Measurements from ENCODE around the gene DRC3. TPM values are rescaled to one million over a fixed set of nuclear protein-coding genes. Genes with fewer than 3 reads are reported as not detected.
A peak's percentile ranks its signal among the peaks of the same experiment; 100 is the strongest.

The DRC3 gene
- total and polyA plus RNA-seq, 7 experiments from 2014 or later = 0.50 to 2.4 (median 1.00) TPM; not detected in 4

GRCh38 chr17:17975436-17975835 lies 2.8 kb downstream of the DRC3 start:
- Histone ChIP-seq H3K36me3 (ENCODE audit: control insufficient read depth in 2 of 3, insufficient read depth in 3 of 3, low read length in 3 of 3) (no peaks in the 10 kb centered on the region), H3K27ac (ENCODE audit: low read depth, low read length) (no peak overlapping the region), H3K4me1 (ENCODE audit: control insufficient read depth in 2 of 2, insufficient read depth in 2 of 2, low read length in 2 of 2) (peaks cover 14 to 17% of the 10 kb centered on the region in 2 donors), H3K27me3 (ENCODE audit: control insufficient read depth in 2 of 2, insufficient read depth in 2 of 2, low read length in 2 of 2) (no peaks in the 10 kb centered on the region), H3K4me3 (ENCODE audit: low read length) (no peak overlapping the region), H3K9me3 (ENCODE audit: control insufficient read depth in 2 of 3, low read length in 3 of 3) (no peaks in the 10 kb centered on the region)
- Mint-ChIP-seq H3K9me3 (no peaks in the 10 kb centered on the region), H3K27me3 (no peaks in the 10 kb centered on the region), H3K4me3 (no peak overlapping the region), H3K36me3 (no peaks in the 10 kb centered on the region), H3K4me1 (peaks cover 18 to 29% (median 23%) of the 10 kb centered on the region in 7 donors), H3K27ac (peak overlapping the region in 2 of 9 donors; percentile 5 to 64)
- ATAC-seq (no peak), DNase-seq (no peak)
- ChIA-PET CTCF (no interaction called here), POLR2A (no interaction called here)
- intact Hi-C loops (cut with micrococcal nuclease) = loop anchor here in 1 of 2 donors (10.0 kb wide), 1 partner anchor 671 kb away; the partner anchor contains the start of gene NT5M

DNA sequence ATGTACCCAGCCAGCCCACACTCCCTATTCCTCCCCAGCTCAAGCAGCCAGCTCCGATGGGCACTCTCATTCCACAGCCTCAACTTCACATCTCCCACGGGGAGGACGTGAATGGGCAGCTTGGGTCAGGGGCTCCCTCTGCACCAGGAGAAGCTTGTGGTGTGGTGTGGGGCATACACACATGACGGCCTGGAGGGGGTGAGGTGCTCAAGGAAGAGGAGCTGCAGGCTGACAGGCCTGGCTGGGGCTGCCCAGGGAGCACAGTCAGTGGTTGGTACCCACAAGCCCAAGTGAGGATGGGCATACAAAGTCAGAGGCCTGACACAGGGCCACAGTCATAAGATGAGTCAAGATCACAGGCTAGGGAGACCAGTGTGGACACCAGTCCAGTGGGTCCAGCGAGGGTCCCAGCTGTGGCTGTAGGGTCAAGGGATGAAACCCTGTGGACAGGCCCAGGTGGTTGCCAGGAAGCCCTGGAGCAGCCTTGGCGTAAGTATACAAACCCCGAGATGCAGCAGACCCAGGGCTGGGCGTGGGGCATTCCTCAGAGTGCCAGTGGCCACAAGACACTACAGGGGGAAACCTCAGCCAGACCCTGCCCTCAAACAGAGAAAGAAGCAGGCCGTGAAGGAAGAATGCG lies 4.4 kb downstream of the DRC3 start:
- DNase-seq (no peak), ATAC-seq (no peak)
- Histone ChIP-seq H3K27me3 (ENCODE audit: control insufficient read depth in 2 of 2, insufficient read depth in 2 of 2, low read length in 2 of 2) (no peaks in the 10 kb centered on the region), H3K9me3 (ENCODE audit: control insufficient read depth in 2 of 3, low read length in 3 of 3) (no peaks in the 10 kb centered on the region), H3K4me3 (ENCODE audit: low read length) (no peak overlapping the region), H3K4me1 (ENCODE audit: control insufficient read depth in 2 of 2, insufficient read depth in 2 of 2, low read length in 2 of 2) (peaks cover 5 to 6% of the 10 kb centered on the region in 2 donors), H3K36me3 (ENCODE audit: control insufficient read depth in 2 of 3, insufficient read depth in 3 of 3, low read length in 3 of 3) (no peaks in the 10 kb centered on the region), H3K27ac (ENCODE audit: low read depth, low read length) (no peak overlapping the region)
- H3K27ac Mint-ChIP-seq = peak overlapping the region in 1 of 9 donors; percentile 20
- ChIA-PET CTCF (no interaction called here), POLR2A (no interaction called here)
- no peaks in the 10 kb centered on the region for H3K27me3 Mint-ChIP-seq
- no peak overlapping the region for H3K4me3 Mint-ChIP-seq
- no peaks in the 10 kb centered on the region for H3K9me3 Mint-ChIP-seq
- H3K4me1 Mint-ChIP-seq = peaks cover 8 to 19% (median 13%) of the 10 kb centered on the region in 7 donors
- H3K36me3 Mint-ChIP-seq = no peaks in the 10 kb centered on the region
- intact Hi-C loops (cut with micrococcal nuclease) = loop anchor here in 1 of 2 donors (10.0 kb wide), 1 partner anchor 672 kb away; the partner anchor contains the start of gene NT5M

- Histone ChIP-seq H3K4me1 (ENCODE audit: control insufficient read depth in 2 of 2, insufficient read depth in 2 of 2, low read length in 2 of 2) (no peaks in the 10 kb centered on the region), H3K4me3 (ENCODE audit: low read length) (no peak overlapping the region), H3K27me3 (ENCODE audit: control insufficient read depth in 2 of 2, insufficient read depth in 2 of 2, low read length in 2 of 2) (no peaks in the 10 kb centered on the region), H3K36me3 (ENCODE audit: control insufficient read depth in 2 of 3, insufficient read depth in 3 of 3, low read length in 3 of 3) (no peaks in the 10 kb centered on the region), H3K9me3 (ENCODE audit: control insufficient read depth in 2 of 3, low read length in 3 of 3) (no peaks in the 10 kb centered on the region), H3K27ac (ENCODE audit: low read depth, low read length) (no peak overlapping the region)
- Mint-ChIP-seq H3K27ac (no peak overlapping the region), H3K4me3 (no peak overlapping the region), H3K27me3 (no peaks in the 10 kb centered on the region), H3K36me3 (no peaks in the 10 kb centered on the region), H3K4me1 (peaks cover 0 to 18% (median 2%) of the 10 kb centered on the region in 7 donors), H3K9me3 (no peaks in the 10 kb centered on the region)
- DNase-seq (no peak), ATAC-seq (no peak)
- ChIA-PET CTCF (no interaction called here), POLR2A (no interaction called here)
- intact Hi-C loops (cut with micrococcal nuclease) = loop anchor here in 1 of 2 donors (10.0 kb wide), 1 partner anchor 674 kb away; the partner anchor contains the start of gene NT5M
Observed at GRCh38 chr17:17978481-17979424, 6.1 kb downstream of the DRC3 start.

GRCh38 chr17:17979778-17980177 lies 7.1 kb downstream of the DRC3 start:
- Histone ChIP-seq H3K27me3 (ENCODE audit: control insufficient read depth in 2 of 2, insufficient read depth in 2 of 2, low read length in 2 of 2) (no peaks in the 10 kb centered on the region), H3K4me1 (ENCODE audit: control insufficient read depth in 2 of 2, insufficient read depth in 2 of 2, low read length in 2 of 2) (no peaks in the 10 kb centered on the region), H3K36me3 (ENCODE audit: control insufficient read depth in 2 of 3, insufficient read depth in 3 of 3, low read length in 3 of 3) (no peaks in the 10 kb centered on the region), H3K4me3 (ENCODE audit: low read length) (no peak overlapping the region), H3K9me3 (ENCODE audit: control insufficient read depth in 2 of 3, low read length in 3 of 3) (no peaks in the 10 kb centered on the region), H3K27ac (ENCODE audit: low read depth, low read length) (no peak overlapping the region)
- ATAC-seq = no peak
- Mint-ChIP-seq H3K27me3 (no peaks in the 10 kb centered on the region), H3K4me1 (peaks cover 0 to 13% (median 0%) of the 10 kb centered on the region in 7 donors), H3K4me3 (no peak overlapping the region), H3K27ac (no peak overlapping the region), H3K36me3 (no peaks in the 10 kb centered on the region), H3K9me3 (no peaks in the 10 kb centered on the region)
- no peak for DNase-seq
- ChIA-PET CTCF (no interaction called here), POLR2A (interaction anchor here (0.6 kb wide), 2 partner anchors 88 to 89 kb away, joined by 4 read pairs; no protein-coding TSS in a partner anchor)
- intact Hi-C loops (cut with micrococcal nuclease) = loop anchor here in 1 of 2 donors (10.0 kb wide), 1 partner anchor 675 kb away; the partner anchor contains the start of gene NT5M

DNA sequence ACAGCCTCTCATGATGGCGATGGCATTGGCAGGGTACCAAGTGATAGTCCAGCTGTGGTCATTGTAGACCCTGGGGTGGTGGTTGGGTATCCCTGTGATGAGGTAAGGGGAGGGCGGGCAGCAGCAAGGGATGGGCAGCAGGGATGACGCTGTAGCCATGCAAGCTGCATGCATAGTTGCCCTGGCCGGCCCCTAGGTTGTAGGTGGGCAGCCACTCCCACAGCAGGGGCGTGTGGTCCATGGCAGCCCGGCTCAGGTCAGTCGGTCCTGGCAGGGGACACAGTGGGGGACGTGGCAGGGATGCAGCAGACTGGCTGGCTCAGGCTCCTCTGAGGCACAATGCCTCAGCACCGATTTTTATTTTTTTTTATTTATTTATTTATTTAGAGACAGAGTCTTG lies 8.7 kb downstream of the DRC3 start:
- intact Hi-C loops (cut with micrococcal nuclease) = no loop called here
- no peak for ATAC-seq
- H3K27me3 Mint-ChIP-seq = no peaks in the 10 kb centered on the region
- Histone ChIP-seq H3K9me3 (ENCODE audit: control insufficient read depth in 2 of 3, low read length in 3 of 3) (no peaks in the 10 kb centered on the region), H3K27me3 (ENCODE audit: control insufficient read depth in 2 of 2, insufficient read depth in 2 of 2, low read length in 2 of 2) (no peaks in the 10 kb centered on the region), H3K4me1 (ENCODE audit: control insufficient read depth in 2 of 2, insufficient read depth in 2 of 2, low read length in 2 of 2) (no peaks in the 10 kb centered on the region), H3K27ac (ENCODE audit: low read depth, low read length) (no peak overlapping the region), H3K4me3 (ENCODE audit: low read length) (no peak overlapping the region), H3K36me3 (ENCODE audit: control insufficient read depth in 2 of 3, insufficient read depth in 3 of 3, low read length in 3 of 3) (no peaks in the 10 kb centered on the region)
- H3K4me1 Mint-ChIP-seq = peaks cover 0 to 7% (median 0%) of the 10 kb centered on the region in 7 donors
- H3K9me3 Mint-ChIP-seq = no peaks in the 10 kb centered on the region
- ChIA-PET CTCF (interaction anchor here (0.6 kb wide), 1 partner anchor 25 kb away, joined by 4 read pairs; no protein-coding TSS in a partner anchor), POLR2A (no interaction called here)
- DNase-seq = no peak
- H3K36me3 Mint-ChIP-seq = no peaks in the 10 kb centered on the region
- no peak overlapping the region for H3K27ac Mint-ChIP-seq
- H3K4me3 Mint-ChIP-seq = no peak overlapping the region

GRCh38 chr17:17982801-17983200 lies 10.1 kb downstream of the DRC3 start:
- no peak overlapping the region for H3K27ac Mint-ChIP-seq

More at GRCh38 chr17:17982801-17983200, 10.1 kb downstream of the DRC3 start:
- ChIA-PET POLR2A (interaction anchor here (1.2 kb wide), 1 partner anchor 10 kb away, joined by 3 read pairs; the partner anchor contains the start of genes DRC3 and TOM1L2), CTCF (interaction anchor here (0.6 to 0.7 kb wide), 2 partner anchors 11 to 50 kb away, joined by 3 read pairs; partner anchors contain the start of gene TOM1L2)
- DNase-seq (no peak), ATAC-seq (no peak)
- Mint-ChIP-seq H3K27me3 (no peaks in the 10 kb centered on the region), H3K9me3 (no peaks in the 10 kb centered on the region), H3K36me3 (no peaks in the 10 kb centered on the region), H3K4me3 (no peak overlapping the region), H3K4me1 (peaks cover 0 to 7% (median 0%) of the 10 kb centered on the region in 7 donors)
- H3K27me3 ChIP-seq (ENCODE audit: control insufficient read depth in 2 of 2, insufficient read depth in 2 of 2, low read length in 2 of 2) = no peaks in the 10 kb centered on the region
- intact Hi-C loops (cut with micrococcal nuclease) = no loop called here
- no peak overlapping the region for H3K27ac ChIP-seq (ENCODE audit: low read depth, low read length)
- H3K9me3 ChIP-seq (ENCODE audit: control insufficient read depth in 2 of 3, low read length in 3 of 3) = no peaks in the 10 kb centered on the region
- H3K4me3 ChIP-seq (ENCODE audit: low read length) = no peak overlapping the region
- H3K36me3 ChIP-seq (ENCODE audit: control insufficient read depth in 2 of 3, insufficient read depth in 3 of 3, low read length in 3 of 3) = no peaks in the 10 kb centered on the region
- H3K4me1 ChIP-seq (ENCODE audit: control insufficient read depth in 2 of 2, insufficient read depth in 2 of 2, low read length in 2 of 2) = no peaks in the 10 kb centered on the region

Data from naive thymus-derived CD4-positive, alpha-beta T cell (primary cell).